ENCODE measurements around the gene SSH2.

- TF ChIP-seq POLR2A (IDR thresholded peaks at IDR 0.05) (no peak), CTCF (IDR thresholded peaks at IDR 0.05) (no peak)
Observed at GRCh38 chr17:29625037-29625750, 304.8 kb downstream of the SSH2 start.
